GM18502 (cell line): Measurements from ENCODE around the gene NUAK1.
A peak's percentile ranks its signal among the peaks of the same experiment; 100 is the strongest.

Source experiments
- ATAC-seq: cut with Tn5 transposase; IDR thresholded peaks from one replicate; pipeline ENCODE4 v1.9.1; 2021; ENCODE audit warnings: mild to moderate bottlenecking; ENCODE audit not compliant: unreplicated experiment, poor library complexity

Gene NUAK1

DNA sequence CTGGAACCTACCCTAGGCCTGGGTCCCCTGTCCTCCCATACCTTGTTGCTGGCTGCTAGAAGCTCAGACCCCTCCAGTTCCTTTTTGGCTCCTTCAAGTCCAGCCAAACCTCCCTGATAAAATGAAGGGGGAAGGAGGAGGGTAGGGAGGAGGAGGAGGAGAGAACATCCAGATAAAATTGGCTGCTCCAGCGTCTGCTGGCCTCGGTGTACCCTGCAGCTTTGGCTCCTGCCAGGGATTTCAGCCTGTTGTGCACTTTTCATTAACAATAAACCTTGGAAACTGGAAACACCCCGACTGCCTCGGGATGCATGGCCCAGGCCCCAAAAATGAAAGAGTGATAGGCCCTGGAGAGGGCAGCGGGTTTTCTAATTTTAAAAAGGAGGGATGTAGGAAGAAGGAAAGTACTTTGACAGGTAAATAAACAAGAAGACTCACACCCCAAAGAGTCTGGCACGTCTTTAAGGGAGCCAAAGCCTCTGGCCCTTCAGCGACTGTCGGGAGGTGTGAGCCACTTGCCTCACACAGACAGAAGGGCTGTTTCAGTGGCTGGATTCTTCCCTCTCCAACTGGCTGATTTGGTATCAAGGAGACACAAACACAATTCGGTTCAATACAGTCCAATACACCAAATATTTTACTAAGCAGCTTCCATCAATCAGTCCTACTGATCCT lies 49.8 kb downstream of the NUAK1 start:
- no peak for ATAC-seq

DNA sequence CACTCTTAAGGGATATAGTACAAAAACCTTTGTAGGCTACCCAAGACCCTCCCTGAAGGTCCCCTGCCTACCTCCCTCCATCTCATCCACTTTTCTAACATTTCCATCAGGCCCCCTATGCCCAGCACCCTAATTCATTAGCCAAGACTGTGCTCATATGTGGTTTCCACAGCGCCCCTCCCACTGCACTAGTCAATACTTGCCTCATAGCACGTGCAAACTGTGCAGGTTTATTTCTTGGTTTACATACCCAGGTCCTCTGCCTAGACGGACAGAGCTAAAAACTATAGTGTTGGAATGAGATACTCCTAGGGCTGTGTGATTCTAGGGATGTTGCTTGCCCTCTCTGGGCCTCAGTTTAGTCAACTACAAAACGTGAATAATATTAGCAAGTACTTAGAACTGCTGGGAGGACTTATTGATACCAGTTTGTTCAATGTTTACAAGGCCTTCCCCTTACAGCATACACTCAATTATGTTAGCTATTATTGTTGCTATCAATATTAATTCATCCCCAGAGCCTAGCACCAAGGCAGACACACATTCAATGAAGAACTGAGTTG lies 50.4 kb downstream of the NUAK1 start:
- no peak for ATAC-seq

GRCh38 chr12:106086696-106087095 lies 52.1 kb downstream of the NUAK1 start:
- no peak for ATAC-seq

GRCh38 chr12:106085213-106085612 lies 53.5 kb downstream of the NUAK1 start:
- ATAC-seq: no peak

DNA sequence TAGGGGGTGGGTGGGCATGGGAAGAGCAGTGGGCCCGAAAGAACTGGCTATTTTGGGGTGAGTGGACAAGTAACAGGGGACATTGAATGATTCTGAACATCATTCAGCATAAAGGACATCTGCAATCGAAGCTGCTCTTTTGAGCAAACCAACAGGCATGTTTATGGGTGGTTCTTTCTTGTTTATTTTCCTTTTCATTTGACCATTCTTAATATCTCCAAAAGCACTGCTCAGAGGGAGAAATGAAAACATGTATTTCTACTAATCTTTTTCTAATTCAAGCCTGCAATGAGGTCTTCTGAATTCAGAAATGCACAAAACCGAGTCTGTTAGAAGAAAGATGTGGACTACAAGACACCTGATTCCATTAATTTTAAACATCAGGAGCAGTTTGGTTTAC lies 54.0 kb downstream of the NUAK1 start:
- ATAC-seq: no peak

DNA sequence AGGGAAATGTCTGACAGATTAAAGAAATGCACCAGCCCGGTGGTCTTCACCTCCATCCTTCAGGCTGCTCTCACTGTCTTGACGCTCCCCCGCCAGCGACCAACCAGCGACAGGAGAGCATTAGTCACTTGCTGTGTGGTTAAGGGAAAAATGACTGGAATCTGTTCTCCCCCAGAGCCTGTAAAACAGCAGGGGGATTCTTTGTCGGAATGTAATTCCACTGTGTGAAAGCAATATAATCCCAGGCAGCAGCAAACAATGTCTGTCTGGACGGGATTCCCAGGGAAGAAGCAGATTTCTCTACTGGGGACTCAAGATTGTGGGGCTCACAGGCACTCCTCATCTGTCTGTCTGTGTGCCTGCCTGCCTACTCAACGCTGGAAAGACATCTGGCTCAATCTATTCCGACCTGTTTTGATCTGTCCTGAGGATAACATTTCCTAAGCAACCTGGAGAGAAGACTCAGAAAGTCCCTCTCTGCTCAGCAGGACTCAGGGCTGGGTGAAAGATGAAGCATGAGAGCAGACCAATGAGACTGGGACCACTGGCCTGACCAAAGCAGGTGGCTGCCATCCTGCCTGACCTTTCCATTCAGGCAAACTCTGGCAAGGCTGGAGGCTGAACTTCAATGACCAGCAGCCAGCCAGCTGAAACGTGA lies 54.6 kb downstream of the NUAK1 start:
- ATAC-seq: no peak

DNA sequence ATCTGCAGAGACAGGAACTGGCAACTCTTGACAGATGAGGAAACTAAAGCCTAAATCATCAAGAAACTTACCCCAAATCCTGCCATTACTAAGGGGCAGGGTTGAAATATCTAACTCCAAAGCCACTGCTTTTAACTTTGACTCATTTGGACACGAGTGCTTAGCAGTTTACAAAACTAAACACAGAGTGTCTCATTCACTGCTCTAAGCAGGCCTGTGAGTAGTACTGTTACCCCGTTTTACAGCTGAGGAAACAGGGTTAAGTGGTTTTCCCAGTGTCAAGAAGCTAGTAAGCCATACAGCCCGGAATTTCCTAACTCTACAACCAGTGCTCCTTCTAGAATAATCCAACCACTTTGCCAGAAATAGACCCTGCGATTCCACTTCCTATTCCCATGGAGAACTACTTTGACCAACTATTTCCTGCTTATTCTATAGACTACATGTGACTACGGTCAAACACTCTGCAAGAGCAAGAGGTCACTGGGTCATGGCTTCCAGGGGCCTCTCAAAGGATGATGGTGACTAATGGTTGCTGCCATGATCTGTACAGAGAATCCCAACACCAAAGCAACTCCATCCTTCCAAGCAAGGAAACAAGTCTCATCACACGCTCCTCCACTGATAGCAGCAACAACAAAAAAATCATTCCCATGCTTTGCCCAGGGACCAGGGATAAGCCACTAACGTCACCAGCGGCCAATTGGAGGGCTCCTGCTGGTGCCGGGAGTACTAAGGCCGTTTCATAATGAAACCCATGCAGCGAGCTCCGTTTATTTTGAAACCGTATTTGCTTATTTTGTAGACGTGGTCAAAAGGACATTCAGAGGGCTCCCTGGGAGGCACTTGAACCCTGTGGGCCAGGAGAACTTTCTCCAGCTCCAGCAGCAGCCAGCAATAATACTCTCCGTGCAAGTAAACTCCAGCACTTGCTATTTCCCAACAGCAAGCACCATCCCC lies 56.3 kb downstream of the NUAK1 start:
- no peak for ATAC-seq

- ATAC-seq: no peak
Observed at GRCh38 chr12:106081606-106082005, 57.1 kb downstream of the NUAK1 start.

GRCh38 chr12:106080791-106081170 lies 58.0 kb downstream of the NUAK1 start:
- no peak for ATAC-seq

GRCh38 chr12:106080041-106080790 lies 58.5 kb downstream of the NUAK1 start:
- no peak for ATAC-seq

GRCh38 chr12:106079148-106079738 lies 59.5 kb downstream of the NUAK1 start:
- no peak for ATAC-seq

GRCh38 chr12:106078358-106079010 lies 60.3 kb downstream of the NUAK1 start:
- no peak for ATAC-seq

DNA sequence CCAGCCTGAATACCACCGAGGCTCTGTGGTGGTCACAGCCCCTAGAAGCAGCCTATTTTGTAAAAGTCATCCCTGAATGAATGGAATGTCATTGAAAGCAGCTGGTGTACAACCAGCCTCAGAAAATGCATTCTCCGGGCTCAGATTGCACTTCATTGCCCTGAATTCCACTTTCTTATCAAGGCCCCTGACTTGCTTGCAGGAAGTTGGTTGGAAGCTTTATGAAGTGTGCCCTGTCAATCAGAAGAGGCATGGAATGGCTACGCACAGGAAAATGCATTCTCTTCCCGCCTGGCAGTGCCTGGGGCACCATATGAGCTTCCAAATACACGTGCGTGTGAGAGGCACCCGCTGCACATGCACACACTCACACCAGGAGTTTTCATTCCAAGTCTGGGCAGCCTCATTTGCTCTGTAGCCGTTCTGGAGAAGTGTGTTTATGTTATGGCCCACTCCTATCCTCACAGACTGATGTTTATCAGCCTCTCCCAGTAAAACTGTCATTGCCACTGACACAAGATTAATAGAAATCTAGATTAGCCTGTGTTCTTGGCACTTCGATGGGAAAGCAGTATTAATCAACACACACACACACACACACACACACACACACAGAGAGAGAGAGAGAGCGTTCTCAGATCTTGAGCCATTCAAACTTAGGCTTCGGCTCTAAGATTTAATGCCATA lies 63.9 kb downstream of the NUAK1 start:
- ATAC-seq: no peak

DNA sequence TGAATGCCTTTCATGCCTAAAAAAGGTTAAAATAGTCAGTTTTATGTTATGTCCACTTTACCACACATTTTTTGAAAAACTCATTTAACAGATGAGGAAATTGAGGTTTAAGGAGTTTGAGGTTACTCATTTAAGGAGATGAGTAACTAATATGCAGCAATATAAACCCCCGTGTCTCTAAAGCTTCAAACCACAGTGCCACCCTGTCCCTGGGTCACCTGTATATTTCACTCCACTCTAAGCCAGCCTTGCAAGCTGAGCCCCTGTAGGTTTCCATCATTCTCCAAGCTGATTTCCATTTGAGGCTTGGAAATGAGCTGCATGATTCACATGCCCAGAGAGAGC lies 64.4 kb downstream of the NUAK1 start:
- no peak for ATAC-seq

GRCh38 chr12:106073179-106073578 lies 65.6 kb downstream of the NUAK1 start:
- ATAC-seq: peak; percentile 58

GRCh38 chr12:106072751-106073150 lies 66.0 kb downstream of the NUAK1 start:
- ATAC-seq: no peak

DNA sequence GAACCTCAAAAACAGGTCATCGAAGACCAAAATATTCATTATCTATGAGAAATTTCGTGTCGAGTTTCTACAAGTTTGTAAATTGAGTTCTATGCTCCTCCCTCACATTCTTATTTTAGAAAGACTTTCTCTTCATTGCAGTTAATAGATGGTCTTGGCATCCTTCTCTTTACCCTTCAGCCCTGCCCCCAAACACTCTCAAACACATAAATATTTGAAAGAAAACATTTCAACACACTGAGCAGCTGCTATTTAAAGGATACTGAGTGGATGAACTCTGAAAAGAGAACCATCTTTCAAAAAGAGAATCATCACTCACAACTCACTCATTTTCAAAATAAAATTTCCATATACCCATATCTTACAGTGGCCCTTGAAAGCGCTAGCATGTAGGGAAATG lies 67.1 kb downstream of the NUAK1 start:
- no peak for ATAC-seq

DNA sequence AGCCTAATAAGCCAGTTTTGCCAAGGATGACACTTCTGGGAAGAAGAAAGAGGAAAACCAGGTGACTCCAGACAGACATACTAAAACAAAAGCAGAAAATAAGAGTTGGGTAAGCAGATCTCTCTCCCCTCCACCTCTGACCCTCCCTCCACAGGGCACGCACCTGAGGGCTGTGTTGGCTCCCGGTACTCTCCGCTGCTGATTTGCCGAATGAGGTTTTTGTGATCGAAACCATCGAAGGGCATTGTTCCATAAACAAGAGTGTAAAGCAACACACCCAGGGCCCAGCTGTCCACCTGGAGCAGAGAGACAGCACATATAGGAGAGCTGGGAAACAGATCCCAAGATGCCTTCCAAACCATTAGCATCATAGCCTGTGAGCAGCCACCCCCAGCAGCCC lies 68.1 kb downstream of the NUAK1 start:
- no peak for ATAC-seq

DNA sequence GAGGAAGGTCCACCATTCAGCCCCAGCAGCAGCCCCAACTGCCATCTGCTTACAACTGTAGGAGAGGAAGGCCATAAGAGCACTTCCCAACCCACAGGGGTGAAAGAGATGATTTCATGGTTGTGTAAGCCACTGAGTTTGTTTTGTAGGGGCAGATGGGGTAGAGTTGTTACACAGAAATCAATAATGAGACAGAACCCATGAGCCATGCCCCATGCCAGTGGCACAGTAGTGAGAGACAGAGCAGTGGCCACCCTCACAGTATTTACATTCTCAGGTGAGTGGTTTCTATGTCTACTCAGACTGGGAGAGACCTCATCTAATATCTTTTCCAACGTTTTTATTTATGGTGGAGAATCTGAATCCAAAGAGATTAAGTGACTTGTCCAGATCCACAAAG lies 68.6 kb downstream of the NUAK1 start:
- ATAC-seq: no peak
